SK-MEL-5 (cell line): ENCODE results near the gene ANKRD33B. TPM values are rescaled to one million over a fixed set of nuclear protein-coding genes. Genes with fewer than 3 reads are reported as not detected.
A peak's percentile ranks its signal among the peaks of the same experiment; 100 is the strongest.

ENCODE experiments used
- DNase-seq: peaks from one replicate; pipeline ENCODE4 v3.0.0-alpha.2; 2016; ENCODE audit warnings: low read depth, low spot score
- in situ Hi-C: cut with HindIII; loops from 2 replicates; pipeline ENCODE4 v1.10.0; 2016; ENCODE audit warnings: low sequenced_read_pairs, high pct_unique_total_duplicates, low pct_unique_long_range_greater_than_20kb
- total RNA-seq: library from RNA; depleted of rRNA; stranded (reverse); fragments of >200 nt; shearing (Covaris generic); gene quantifications from 2 replicates; pipeline ENCODE4 v1.2.3, GENCODE V29; 2014

Gene ANKRD33B
- total RNA-seq, 1 experiment from 2014 or later = 1.3 TPM

GRCh38 chr5:10681731-10682679 is 118.1 kb downstream of the ANKRD33B start:
- in situ Hi-C loops = no loop called here
- DNase-seq = no peak

- in situ Hi-C loops = no loop called here
- DNase-seq = no peak
Observed at GRCh38 chr5:10682801-10683525, 119.1 kb downstream of the ANKRD33B start.

GRCh38 chr5:10684303-10685086 is 120.6 kb downstream of the ANKRD33B start:
- no peak for DNase-seq
- in situ Hi-C loops = no loop called here

- in situ Hi-C loops = no loop called here
- DNase-seq = no peak
Observed at GRCh38 chr5:10685115-10685521, 121.2 kb downstream of the ANKRD33B start.

GRCh38 chr5:10686890-10687289 is 123.0 kb downstream of the ANKRD33B start:
- in situ Hi-C loops = no loop called here
- no peak for DNase-seq

GRCh38 chr5:10688651-10689171 is 124.8 kb downstream of the ANKRD33B start:
- in situ Hi-C loops = no loop called here
- no peak for DNase-seq

- in situ Hi-C loops = no loop called here
- DNase-seq = peak; percentile 76
Observed at GRCh38 chr5:10689391-10690081, 125.7 kb downstream of the ANKRD33B start.

- in situ Hi-C loops = no loop called here
- no peak for DNase-seq
Observed at GRCh38 chr5:10690460-10691440, 126.9 kb downstream of the ANKRD33B start.

- in situ Hi-C loops = no loop called here
- no peak for DNase-seq
Observed at GRCh38 chr5:10691826-10692785, 128.2 kb downstream of the ANKRD33B start.

GRCh38 chr5:10695055-10695649 is 131.3 kb downstream of the ANKRD33B start:
- in situ Hi-C loops = no loop called here
- DNase-seq = peak; percentile 88

- DNase-seq = no peak
- in situ Hi-C loops = no loop called here
Observed at GRCh38 chr5:10695759-10696543, 132.1 kb downstream of the ANKRD33B start.

- in situ Hi-C loops = no loop called here
- DNase-seq = peak; percentile 34
Observed at GRCh38 chr5:10699281-10699874, 135.5 kb downstream of the ANKRD33B start.

GRCh38 chr5:10699987-10700386 is 136.1 kb downstream of the ANKRD33B start:
- no peak for DNase-seq
- in situ Hi-C loops = no loop called here

- no peak for DNase-seq
- in situ Hi-C loops = no loop called here
Observed at GRCh38 chr5:10700516-10700915, 136.6 kb downstream of the ANKRD33B start.
